Stimulated activated CD8-positive, alpha-beta memory T cell treated with anti-CD3 and anti-CD28 coated beads, Interleukin-7, amount 100 ng/mL, for 48 hours (primary cell): ENCODE results near the gene PGGHG.
"Not testable (repeated sequence)": the region's sequence is repeated elsewhere in the genome, so short reads cannot be mapped to it uniquely, and the experiment has no call there.

Experiments used
- DNase-seq, 2 donors: peaks; one replicate each; pipeline ENCODE4 v3.0.0-alpha.2; 2020; ENCODE audit warnings: low read depth in 1 of 2; ENCODE audit errors: extremely low read depth in 1 of 2

PGGHG gene

GRCh38 chr11:296171-297050, 7.5 kb downstream of the PGGHG start:
- DNase-seq = no peak

GRCh38 chr11:297051-297585, 8.2 kb downstream of the PGGHG start:
- no peak for DNase-seq

GRCh38 chr11:297586-298405, 8.9 kb downstream of the PGGHG start:
- peak in 1 of 2 donors; percentile 53 for DNase-seq

- DNase-seq = no peak
Observed at GRCh38 chr11:298406-299065, 9.6 kb downstream of the PGGHG start.

- no peak for DNase-seq
Observed at GRCh38 chr11:299081-299891, 10.4 kb downstream of the PGGHG start, which contains the start of gene IFITM5. Gene IFITM5, minus strand, starts transcription at chr11:299526. Its CDS starts 36 bp downstream, at chr11:299490.

GRCh38 chr11:299951-300735, 11.2 kb downstream of the PGGHG start:
- DNase-seq = no peak

GRCh38 chr11:303363-303762, 14.4 kb downstream of the PGGHG start:
- peak in 1 of 2 donors; percentile 53 for DNase-seq

- DNase-seq = no peak
Observed at GRCh38 chr11:304061-304506, 15.2 kb downstream of the PGGHG start.

- DNase-seq = no peak
Observed at GRCh38 chr11:304915-305843, 16.3 kb downstream of the PGGHG start.

- DNase-seq = no peak
Observed at GRCh38 chr11:305844-306211, 16.9 kb downstream of the PGGHG start.

- DNase-seq = no peak
Observed at GRCh38 chr11:306645-307371, 17.9 kb downstream of the PGGHG start.

GRCh38 chr11:307766-308708, 19.1 kb downstream of the PGGHG start, which contains the start of gene IFITM2:
Gene IFITM2, plus strand, starts transcription at chr11:307816. Its CDS starts 377 bp downstream, at chr11:308193.
- peak in 1 of 2 donors; percentile 45 for DNase-seq

- DNase-seq = not testable (repeated sequence)
Observed at GRCh38 chr11:308740-309665, 20.1 kb downstream of the PGGHG start.

- DNase-seq = not testable (repeated sequence)
Observed at GRCh38 chr11:309979-310572, 21.1 kb downstream of the PGGHG start.
